CD4-positive, alpha-beta memory T cell (primary cell): ENCODE results near the gene LTBP3. TPM values are rescaled to one million over a fixed set of nuclear protein-coding genes. Genes with fewer than 3 reads are reported as not detected.
A peak's percentile ranks its signal among the peaks of the same experiment; 100 is the strongest.

Source experiments
- CTCF ChIA-PET: fragments of 350-600 bp; sonication (Branson Sonifier 250); formaldehyde crosslinking; loops from one replicate; lab custom pipeline; 2021; ENCODE audit warnings: inconsistent platforms; ENCODE audit not compliant: partially characterized antibody; lab: Charles Lee
- POLR2A ChIA-PET: fragments of 350-600 bp; sonication (Branson Sonifier 250); formaldehyde crosslinking; loops from one replicate; lab custom pipeline; 2021; ENCODE audit not compliant: partially characterized antibody; lab: Charles Lee
- DNase-seq, 5 donors: peaks; one replicate each; pipeline versions ENCODE4 v3.0.0 to v3.0.0-alpha.2; 2020 to 2022; ENCODE audit warnings: mixed read lengths in 1 of 5
- H3K27ac ChIP-seq: one replicate; pipeline ENCODE4 v1.7.0; 2013; ENCODE audit warnings: low read depth, low read length
- H3K27me3 ChIP-seq: 2 replicates; pipeline ENCODE4 v1.7.0; 2013; ENCODE audit warnings: mild to moderate bottlenecking, low read length, moderate library complexity; ENCODE audit not compliant: insufficient read depth
- H3K36me3 ChIP-seq: 2 replicates; pipeline ENCODE4 v1.7.0; 2013; ENCODE audit warnings: mild to moderate bottlenecking, low read length, moderate library complexity; ENCODE audit not compliant: insufficient read depth
- H3K4me1 ChIP-seq: 2 replicates; pipeline ENCODE4 v1.7.0; 2013; ENCODE audit warnings: mild to moderate bottlenecking, low read length, moderate library complexity; ENCODE audit not compliant: insufficient read depth
- H3K4me3 ChIP-seq, 2 donors: one replicate each; pipeline ENCODE4 v1.7.0; 2013; ENCODE audit warnings: low read length in 2 of 2, mild to moderate bottlenecking in 1 of 2
- H3K9me3 ChIP-seq, 2 donors: one replicate each; pipeline ENCODE4 v1.7.0; 2013; ENCODE audit warnings: low read length in 2 of 2, control low read depth in 1 of 2; ENCODE audit not compliant: control insufficient read depth in 1 of 2
- H3K27ac Mint-ChIP-seq, 7 donors: one replicate each; pipeline ENCODE4 v1.8.0; 2020 to 2021; ENCODE audit warnings: mixed read lengths in 7 of 7, mild to moderate bottlenecking in 6 of 7, inconsistent platforms in 3 of 7, moderate library complexity in 3 of 7
- H3K27me3 Mint-ChIP-seq, 2 donors: one replicate each; pipeline ENCODE4 v1.8.0; 2020 to 2021; ENCODE audit warnings: mixed read lengths in 2 of 2
- H3K36me3 Mint-ChIP-seq, 2 donors: one replicate each; pipeline ENCODE4 v1.8.0; 2020 to 2021; ENCODE audit warnings: mixed read lengths in 2 of 2, inconsistent platforms in 1 of 2, mild to moderate bottlenecking in 1 of 2
- H3K4me1 Mint-ChIP-seq, 4 donors: one replicate each; pipeline ENCODE4 v1.8.0; 2020 to 2021; ENCODE audit warnings: mixed read lengths in 4 of 4, mild to moderate bottlenecking in 1 of 4
- H3K4me3 Mint-ChIP-seq, 8 donors: one replicate each; pipeline ENCODE4 v1.8.0; 2020 to 2021; ENCODE audit warnings: mixed read lengths in 8 of 8, mild to moderate bottlenecking in 7 of 8, moderate library complexity in 6 of 8, inconsistent platforms in 3 of 8
- H3K9me3 Mint-ChIP-seq, 8 donors: one replicate each; pipeline ENCODE4 v1.8.0; 2020 to 2021; ENCODE audit warnings: mixed read lengths in 8 of 8, mild to moderate bottlenecking in 5 of 8, inconsistent platforms in 3 of 8, moderate library complexity in 1 of 8
- intact Hi-C: fragments of 100-400 bp; cut with micrococcal nuclease; formaldehyde crosslinking; loops from one replicate; pipeline ENCODE4 v1.15.1; 2023
- polyA plus RNA-seq, 2 donors: library from polyadenylated mRNA; unstranded; fragments of 300-500 nt; fragmentation: Illumina TruSeq; gene quantifications; one replicate each; pipeline ENCODE4 v1.2.3, GENCODE V29; 2021
- total RNA-seq, 2 experiments: library from RNA; stranded (reverse); gene quantifications; one replicate each; pipeline ENCODE4 v1.2.3, GENCODE V29; 2021

The LTBP3 gene
- total and polyA plus RNA-seq, 4 experiments from 2014 or later: 9.0 to 211 (median 112) TPM

DNA sequence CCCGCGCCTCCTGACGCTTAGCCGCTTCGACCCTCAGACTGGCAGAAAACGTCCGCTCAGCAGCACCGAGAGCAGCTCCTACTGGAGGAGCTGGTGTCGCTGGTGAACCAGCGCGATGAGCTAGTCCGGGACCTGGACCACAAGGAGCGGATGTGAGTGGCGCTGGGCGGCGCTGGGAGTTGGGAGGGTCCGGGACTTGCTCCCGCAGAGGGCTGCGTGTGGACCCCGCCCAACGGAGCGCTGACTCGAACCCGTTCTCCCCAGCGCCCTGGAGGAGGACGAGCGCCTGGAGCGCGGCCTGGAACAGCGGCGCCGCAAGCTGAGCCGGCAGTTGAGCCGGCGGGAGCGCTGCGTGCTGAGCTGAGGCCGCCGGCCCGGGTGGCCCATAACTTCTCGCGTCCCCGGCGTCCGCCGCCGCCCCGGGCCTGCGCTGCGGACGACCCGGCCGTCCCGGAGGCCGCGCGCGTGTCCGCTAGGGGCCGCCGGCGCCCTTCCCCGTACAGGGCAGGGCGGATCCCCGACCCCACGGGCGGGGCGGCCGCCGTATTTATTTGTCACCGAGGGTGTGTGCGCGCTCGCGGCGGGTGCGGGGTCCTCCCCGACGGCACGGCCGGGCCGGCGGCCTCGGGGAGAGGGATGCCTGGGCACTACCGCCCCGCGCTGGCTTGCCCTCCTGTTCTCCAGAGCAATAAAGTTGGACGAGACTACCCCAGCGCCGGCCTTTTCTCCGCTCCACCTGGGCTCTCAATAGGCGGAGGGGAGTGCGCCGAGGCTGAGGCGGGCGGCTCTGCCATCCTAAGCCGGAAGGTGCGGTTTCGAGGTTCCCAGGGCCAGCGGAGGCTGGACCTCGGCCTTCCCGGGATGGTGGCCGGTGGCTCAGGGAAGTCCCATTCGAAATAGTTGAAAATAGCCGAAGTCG is 34.0 kb upstream of the LTBP3 start:
- Mint-ChIP-seq H3K27ac (no peak overlapping the region), H3K9me3 (no peaks in the 10 kb centered on the region), H3K36me3 (peaks cover 7 to 24% of the 10 kb centered on the region in 2 donors), H3K4me1 (peaks cover 16 to 51% (median 26%) of the 10 kb centered on the region in 4 donors), H3K4me3 (no peak overlapping the region), H3K27me3 (no peaks in the 10 kb centered on the region)
- Histone ChIP-seq H3K27ac (no peak overlapping the region), H3K36me3 (peaks cover 13% of the 10 kb centered on the region), H3K9me3 (no peaks in the 10 kb centered on the region), H3K27me3 (no peaks in the 10 kb centered on the region), H3K4me3 (no peak overlapping the region), H3K4me1 (peaks cover 44% of the 10 kb centered on the region)
- intact Hi-C loops: no loop called here
- ChIA-PET POLR2A (interaction anchor here (1.3 to 7.4 kb wide), 8 partner anchors 13 to 86 kb away, joined by 3 to 118 read pairs (median 26); partner anchors contain the start of genes EHBP1L1 and FAM89B), CTCF (interaction anchor here (1.0 to 5.1 kb wide), 13 partner anchors 12 to 67 kb away, joined by 3 to 57 read pairs (median 11); partner anchors contain the start of genes EHBP1L1, FAM89B, PCNX3 and SCYL1)
- DNase-seq: no peak

DNA sequence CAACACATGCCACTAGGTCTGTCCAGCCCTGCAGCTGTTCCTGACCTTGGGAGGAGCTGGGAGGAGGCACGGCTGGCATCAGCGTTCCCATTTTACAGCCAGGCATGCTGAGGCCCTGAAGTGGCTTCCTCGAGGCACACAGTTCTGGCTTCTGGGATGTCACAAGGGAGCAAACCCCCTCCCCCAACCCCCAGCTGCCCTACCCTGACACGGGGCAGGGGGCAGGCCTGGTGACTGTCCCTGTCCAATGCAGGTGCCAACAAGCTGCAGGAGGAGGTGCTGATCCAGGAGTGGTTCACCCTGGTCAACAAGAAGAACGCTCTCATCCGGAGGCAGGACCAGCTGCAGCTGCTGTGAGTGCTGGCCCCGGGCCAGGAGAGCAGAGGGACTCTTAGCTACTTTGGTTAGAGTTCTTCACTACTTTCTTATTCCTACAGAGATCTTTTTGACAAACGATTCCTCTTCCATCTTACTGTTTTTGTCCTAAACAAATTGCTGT is 32.1 kb upstream of the LTBP3 start:
- Histone ChIP-seq H3K27me3 (no peaks in the 10 kb centered on the region), H3K36me3 (peaks cover 24% of the 10 kb centered on the region), H3K27ac (no peak overlapping the region), H3K9me3 (no peaks in the 10 kb centered on the region), H3K4me1 (peaks cover 35% of the 10 kb centered on the region), H3K4me3 (no peak overlapping the region)
- peaks cover 7 to 32% of the 10 kb centered on the region in 2 donors for H3K36me3 Mint-ChIP-seq
- no peaks in the 10 kb centered on the region for H3K27me3 Mint-ChIP-seq
- peak overlapping the region in 3 of 7 donors; percentile 32 to 88 (median 70) for H3K27ac Mint-ChIP-seq
- CTCF ChIA-PET: interaction anchor here (0.6 to 7.9 kb wide), 7 partner anchors 13 to 528 kb away, joined by 3 to 124 read pairs (median 17); partner anchors contain the start of genes EHBP1L1 and FAM89B
- POLR2A ChIA-PET: interaction anchor here (1.1 to 7.4 kb wide), 4 partner anchors 13 to 47 kb away, joined by 4 to 118 read pairs (median 82); partner anchors contain the start of genes EHBP1L1, FAM89B and ZNRD2
- no peaks in the 10 kb centered on the region for H3K9me3 Mint-ChIP-seq
- no peak for DNase-seq
- peak overlapping the region in 1 of 8 donors; percentile 25 for H3K4me3 Mint-ChIP-seq
- intact Hi-C loops: no loop called here
- H3K4me1 Mint-ChIP-seq: peaks cover 16 to 50% (median 25%) of the 10 kb centered on the region in 4 donors

DNA sequence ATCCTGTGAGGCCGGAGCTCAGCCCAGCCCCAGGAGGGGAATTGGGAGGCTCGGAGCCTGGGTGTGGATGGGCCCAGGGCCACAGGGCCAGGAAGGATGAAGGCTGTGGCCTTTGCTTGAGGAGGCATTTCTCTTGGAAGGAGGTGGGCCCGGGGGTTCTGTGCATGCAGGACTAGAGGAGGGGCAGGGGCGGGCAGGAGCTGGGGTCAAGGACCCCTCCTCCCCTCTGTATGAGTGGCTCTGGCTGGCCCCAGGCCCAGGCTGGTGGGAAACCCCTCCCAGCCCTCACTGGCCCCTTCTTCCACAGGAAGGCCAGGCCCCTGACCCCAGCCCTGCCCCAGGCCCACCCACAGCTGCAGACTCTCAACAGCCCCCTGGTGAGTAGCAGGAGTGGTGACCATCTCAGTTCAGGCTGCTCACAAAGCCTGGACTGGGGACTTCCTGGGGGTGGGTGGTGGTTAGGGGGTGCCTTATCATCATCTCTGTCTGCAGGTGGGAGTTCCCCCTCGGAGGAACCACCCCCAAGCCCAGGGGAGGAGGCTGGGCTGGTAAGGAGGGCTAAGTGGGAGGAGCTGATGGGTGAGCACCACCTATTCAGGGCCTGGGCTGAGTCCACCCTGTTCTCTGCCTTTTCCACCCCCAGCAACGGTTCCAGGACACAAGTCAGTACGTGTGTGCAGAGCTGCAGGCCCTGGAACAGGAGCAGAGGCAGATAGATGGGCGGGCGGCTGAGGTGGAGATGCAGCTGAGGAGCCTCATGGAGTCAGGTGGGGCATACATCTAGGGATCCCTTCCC is 31.5 kb upstream of the LTBP3 start:
- Mint-ChIP-seq H3K4me3 (no peak overlapping the region), H3K27ac (peak overlapping the region in 4 of 7 donors; percentile 29 to 89 (median 83)), H3K27me3 (no peaks in the 10 kb centered on the region), H3K36me3 (peaks cover 7 to 32% of the 10 kb centered on the region in 2 donors), H3K4me1 (peaks cover 13 to 44% (median 20%) of the 10 kb centered on the region in 4 donors), H3K9me3 (no peaks in the 10 kb centered on the region)
- intact Hi-C loops: loop anchor here (5.0 kb wide), 1 partner anchor 222 kb away; no protein-coding TSS in a partner anchor
- H3K9me3 ChIP-seq: no peaks in the 10 kb centered on the region
- H3K4me3 ChIP-seq: no peak overlapping the region
- H3K36me3 ChIP-seq: peaks cover 26% of the 10 kb centered on the region
- ChIA-PET POLR2A (interaction anchor here (0.6 to 7.4 kb wide), 8 partner anchors 8 to 91 kb away, joined by 3 to 118 read pairs (median 6); partner anchors contain the start of genes EHBP1L1, FAM89B, MALAT1 and ZNRD2), CTCF (interaction anchor here (0.6 to 7.9 kb wide), 8 partner anchors 13 to 529 kb away, joined by 3 to 124 read pairs (median 11); partner anchors contain the start of genes EHBP1L1 and FAM89B)
- peaks cover 28% of the 10 kb centered on the region for H3K4me1 ChIP-seq
- peak in 1 of 5 donors; percentile 55 for DNase-seq
- H3K27me3 ChIP-seq: no peaks in the 10 kb centered on the region
- no peak overlapping the region for H3K27ac ChIP-seq

DNA sequence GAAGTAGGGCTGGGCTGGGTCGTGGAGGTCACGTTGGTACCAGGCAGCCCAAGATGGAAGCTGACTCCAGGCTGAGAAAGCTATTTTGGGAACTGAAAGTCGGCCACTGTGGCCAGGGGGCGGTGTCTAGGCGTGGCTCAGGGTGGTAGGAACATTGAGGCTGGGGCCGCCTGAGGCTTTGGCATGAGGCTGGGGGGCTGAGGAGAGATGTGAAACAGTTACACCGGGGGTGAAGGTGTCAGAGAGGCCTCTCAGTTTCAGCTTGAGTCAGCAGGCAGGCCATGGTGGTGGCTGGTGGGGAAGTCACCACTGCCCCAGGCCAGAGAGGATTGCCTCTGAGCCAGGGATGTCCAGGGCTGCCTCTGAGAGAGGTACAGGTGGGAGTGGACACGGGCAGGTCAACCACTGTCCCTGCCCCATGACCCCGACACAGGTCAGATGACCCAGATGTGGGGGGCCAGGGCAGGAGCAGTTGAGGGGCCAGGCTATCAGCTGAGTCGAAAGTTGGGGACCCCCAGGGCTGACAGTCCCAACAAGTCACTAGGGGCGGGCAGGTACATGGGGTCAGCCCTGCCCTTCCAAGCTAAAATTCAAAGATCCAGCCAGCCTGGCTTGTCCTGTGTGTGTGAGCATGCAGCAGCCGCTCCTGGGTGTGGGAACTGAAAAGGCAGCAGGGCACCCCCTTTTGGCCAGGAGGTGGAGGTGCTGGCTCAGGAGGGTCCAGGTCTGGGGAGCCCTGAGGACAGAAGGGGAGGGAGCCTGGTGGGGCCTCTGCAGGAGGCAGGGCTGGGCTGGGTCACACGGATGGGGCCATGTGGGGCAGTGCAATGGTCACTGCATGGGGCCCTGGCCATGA is 30.3 kb upstream of the LTBP3 start:
- ChIA-PET CTCF (interaction anchor here (0.6 to 7.9 kb wide), 22 partner anchors 8 to 538 kb away, joined by 3 to 124 read pairs (median 4); partner anchors contain the start of genes EHBP1L1, FAM89B and ZNRD2), POLR2A (interaction anchor here (0.7 to 7.4 kb wide), 20 partner anchors 7 to 463 kb away, joined by 3 to 118 read pairs (median 4); partner anchors contain the start of genes EHBP1L1, FAM89B, KCNK7 and MALAT1)
- Histone ChIP-seq H3K9me3 (no peaks in the 10 kb centered on the region), H3K27ac (peak overlapping the region; percentile 57), H3K4me3 (no peak overlapping the region), H3K27me3 (no peaks in the 10 kb centered on the region), H3K36me3 (peaks cover 36% of the 10 kb centered on the region), H3K4me1 (peaks cover 17% of the 10 kb centered on the region)
- DNase-seq: peak; percentile 78 to 82 (median 78)
- Mint-ChIP-seq H3K4me3 (peak overlapping the region in 3 of 8 donors; percentile 11 to 46 (median 25)), H3K27ac (peak overlapping the region; percentile 77 to 91 (median 87)), H3K9me3 (no peaks in the 10 kb centered on the region), H3K36me3 (peaks cover 16 to 38% of the 10 kb centered on the region in 2 donors), H3K4me1 (peaks cover 13 to 33% (median 20%) of the 10 kb centered on the region in 4 donors), H3K27me3 (no peaks in the 10 kb centered on the region)
- intact Hi-C loops: loop anchor here (1.0 to 5.0 kb wide), 3 partner anchors 14 to 221 kb away; no protein-coding TSS in a partner anchor

DNA sequence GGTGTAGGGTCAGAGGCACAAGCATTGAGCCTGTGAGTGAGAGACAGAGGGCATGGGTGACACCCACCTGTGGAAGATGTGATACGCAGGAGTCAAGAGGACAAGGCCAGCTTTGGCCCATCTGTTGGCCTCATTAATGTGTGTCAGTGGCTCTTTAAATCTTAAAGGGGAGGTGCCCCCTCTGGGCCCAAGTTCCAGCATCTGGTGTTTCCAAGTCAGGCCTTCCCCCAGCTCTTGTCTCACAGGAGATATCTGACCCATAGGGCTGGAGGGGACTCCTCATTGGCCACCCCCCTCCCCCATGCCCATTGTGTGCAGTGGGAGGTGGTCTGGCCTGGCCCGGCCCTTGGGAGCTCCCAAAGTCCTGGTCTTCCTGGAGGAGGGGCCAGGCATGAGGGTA is 28.5 kb upstream of the LTBP3 start:
- intact Hi-C loops: loop anchor here (5.0 kb wide), 1 partner anchor 219 kb away; no protein-coding TSS in a partner anchor

More for the DNA sequence above, 28.5 kb upstream of the LTBP3 start:
- Histone ChIP-seq H3K4me3 (no peak overlapping the region), H3K27me3 (no peaks in the 10 kb centered on the region), H3K36me3 (peaks cover 45% of the 10 kb centered on the region), H3K9me3 (no peaks in the 10 kb centered on the region), H3K27ac (no peak overlapping the region), H3K4me1 (peaks cover 17% of the 10 kb centered on the region)
- H3K36me3 Mint-ChIP-seq: peaks cover 28 to 52% of the 10 kb centered on the region in 2 donors
- peaks cover 13 to 39% (median 27%) of the 10 kb centered on the region in 4 donors for H3K4me1 Mint-ChIP-seq
- no peak overlapping the region for H3K4me3 Mint-ChIP-seq
- DNase-seq: no peak
- peak overlapping the region in 6 of 7 donors; percentile 15 to 72 (median 56) for H3K27ac Mint-ChIP-seq
- ChIA-PET CTCF (interaction anchor here (0.5 to 7.9 kb wide), 6 partner anchors 10 to 75 kb away, joined by 3 to 124 read pairs (median 28); partner anchors contain the start of genes EHBP1L1 and FAM89B), POLR2A (interaction anchor here (0.6 to 7.4 kb wide), 6 partner anchors 9 to 81 kb away, joined by 3 to 118 read pairs (median 29); partner anchors contain the start of genes EHBP1L1, FAM89B and ZNRD2)
- H3K9me3 Mint-ChIP-seq: no peaks in the 10 kb centered on the region
- H3K27me3 Mint-ChIP-seq: no peaks in the 10 kb centered on the region
